ENCODE data around the gene ZFAND3.
"Not testable (repeated sequence)": the region's sequence is repeated elsewhere in the genome, so short reads cannot be mapped to it uniquely, and the experiment has no call there.

The ZFAND3 gene

GRCh38 chr6:37878150-37878710 is 58.7 kb downstream of the ZFAND3 start:
- ATAC-seq (ENCODE audit: insufficient read depth, low read depth) (peak; percentile 40; the same call in 1 of the 3 replicates), DNase-seq (no peak)
- peaks cover 95% of the 10 kb centered on the region for H3K79me2 ChIP-seq (ENCODE audit: insufficient read depth, low read length)
- no peak overlapping the region for H3K9ac ChIP-seq (ENCODE audit: low read depth, low read length)
- H3K4me1 ChIP-seq (ENCODE audit: insufficient read depth, low read length): no peaks in the 10 kb centered on the region
- no peaks in the 10 kb centered on the region for H3K9me3 ChIP-seq (ENCODE audit: insufficient read depth, low read length, severe bottlenecking)
- no peaks in the 10 kb centered on the region for H3K27me3 ChIP-seq (ENCODE audit: insufficient read depth, low read length, poor library complexity)
- H3K4me3 ChIP-seq (ENCODE audit: low read depth in 1 of 2, low read length in 2 of 2): no peak overlapping the region
- no peak overlapping the region for H3K4me2 ChIP-seq (ENCODE audit: insufficient read depth, low read length)
- H4K20me1 ChIP-seq (ENCODE audit: insufficient read depth, low read length): peaks cover 76% of the 10 kb centered on the region
- H3K27ac ChIP-seq (ENCODE audit: low read length): no peak overlapping the region
- H3K36me3 ChIP-seq (ENCODE audit: insufficient read depth, low read length): no peaks in the 10 kb centered on the region
- H2AFZ ChIP-seq (ENCODE audit: low read depth, low read length): no peak overlapping the region
- TF ChIP-seq EZH2 (IDR thresholded peaks at IDR 0.05; ENCODE audit: borderline replicate concordance, low read depth, low read length, severe bottlenecking) (no peak), CTCF (IDR thresholded peaks at IDR 0.05; ENCODE audit: borderline replicate concordance, extremely low read depth, low read length, poor library complexity, severe bottlenecking) (no peak)

GRCh38 chr6:37880602-37881001 is 61.1 kb downstream of the ZFAND3 start:
- not testable (repeated sequence) for H3K4me2 ChIP-seq (ENCODE audit: insufficient read depth, low read length); H3K36me3 ChIP-seq (ENCODE audit: insufficient read depth, low read length); H3K9me3 ChIP-seq (ENCODE audit: insufficient read depth, low read length, severe bottlenecking); H3K4me1 ChIP-seq (ENCODE audit: insufficient read depth, low read length); DNase-seq; H3K9ac ChIP-seq (ENCODE audit: low read depth, low read length); H3K4me3 ChIP-seq (ENCODE audit: low read depth in 1 of 2, low read length in 2 of 2); ATAC-seq (ENCODE audit: insufficient read depth, low read depth); H3K27ac ChIP-seq (ENCODE audit: low read length); H3K27me3 ChIP-seq (ENCODE audit: insufficient read depth, low read length, poor library complexity); H2AFZ ChIP-seq (ENCODE audit: low read depth, low read length)
- H4K20me1 ChIP-seq (ENCODE audit: insufficient read depth, low read length): peaks cover 74% of the 10 kb centered on the region
- peaks cover 89% of the 10 kb centered on the region for H3K79me2 ChIP-seq (ENCODE audit: insufficient read depth, low read length)

GRCh38 chr6:37882292-37882691 is 62.8 kb downstream of the ZFAND3 start:
- no peak overlapping the region for H2AFZ ChIP-seq (ENCODE audit: low read depth, low read length)
- ATAC-seq (ENCODE audit: insufficient read depth, low read depth) (no peak), DNase-seq (no peak)
- no peak overlapping the region for H3K4me2 ChIP-seq (ENCODE audit: insufficient read depth, low read length)
- H3K27ac ChIP-seq (ENCODE audit: low read length): no peak overlapping the region
- no peaks in the 10 kb centered on the region for H3K9me3 ChIP-seq (ENCODE audit: insufficient read depth, low read length, severe bottlenecking)
- H4K20me1 ChIP-seq (ENCODE audit: insufficient read depth, low read length): peaks cover 69% of the 10 kb centered on the region
- H3K36me3 ChIP-seq (ENCODE audit: insufficient read depth, low read length): no peaks in the 10 kb centered on the region
- H3K9ac ChIP-seq (ENCODE audit: low read depth, low read length): no peak overlapping the region
- no peaks in the 10 kb centered on the region for H3K4me1 ChIP-seq (ENCODE audit: insufficient read depth, low read length)
- H3K79me2 ChIP-seq (ENCODE audit: insufficient read depth, low read length): peaks cover 83% of the 10 kb centered on the region
- no peaks in the 10 kb centered on the region for H3K27me3 ChIP-seq (ENCODE audit: insufficient read depth, low read length, poor library complexity)
- H3K4me3 ChIP-seq (ENCODE audit: low read depth in 1 of 2, low read length in 2 of 2): no peak overlapping the region
- TF ChIP-seq EZH2 (IDR thresholded peaks at IDR 0.05; ENCODE audit: borderline replicate concordance, low read depth, low read length, severe bottlenecking) (no peak), CTCF (IDR thresholded peaks at IDR 0.05; ENCODE audit: borderline replicate concordance, extremely low read depth, low read length, poor library complexity, severe bottlenecking) (no peak)

GRCh38 chr6:37882724-37883413 is 63.3 kb downstream of the ZFAND3 start:
- Histone ChIP-seq H3K9ac (ENCODE audit: low read depth, low read length) (no peak overlapping the region), H3K79me2 (ENCODE audit: insufficient read depth, low read length) (peaks cover 83% of the 10 kb centered on the region), H3K4me1 (ENCODE audit: insufficient read depth, low read length) (no peaks in the 10 kb centered on the region), H3K4me2 (ENCODE audit: insufficient read depth, low read length) (no peak overlapping the region), H3K27ac (ENCODE audit: low read length) (no peak overlapping the region), H3K27me3 (ENCODE audit: insufficient read depth, low read length, poor library complexity) (no peaks in the 10 kb centered on the region), H3K4me3 (ENCODE audit: low read depth in 1 of 2, low read length in 2 of 2) (no peak overlapping the region), H2AFZ (ENCODE audit: low read depth, low read length) (no peak overlapping the region), H3K9me3 (ENCODE audit: insufficient read depth, low read length, severe bottlenecking) (no peaks in the 10 kb centered on the region), H4K20me1 (ENCODE audit: insufficient read depth, low read length) (peaks cover 63% of the 10 kb centered on the region), H3K36me3 (ENCODE audit: insufficient read depth, low read length) (no peaks in the 10 kb centered on the region)
- TF ChIP-seq CTCF (IDR thresholded peaks at IDR 0.05; ENCODE audit: borderline replicate concordance, extremely low read depth, low read length, poor library complexity, severe bottlenecking): no peak
- TF ChIP-seq EZH2 (IDR thresholded peaks at IDR 0.05; ENCODE audit: borderline replicate concordance, low read depth, low read length, severe bottlenecking): no peak
- ATAC-seq (ENCODE audit: insufficient read depth, low read depth) (no peak), DNase-seq (no peak)
